Loucy (cell line): ENCODE results near the gene CCDC89.

Source experiments
- H2AFZ ChIP-seq: fragments of 200-600 bp; sonication (generic); 2 replicates; pipeline ENCODE4 v1.6.0; 2016; ENCODE audit warnings: antibody characterized with exemption, mild to moderate bottlenecking, low read length, moderate library complexity
- H3F3A ChIP-seq: fragments of 200-600 bp; 2 replicates; pipeline ENCODE4 v1.6.0; 2016; ENCODE audit warnings: antibody characterized with exemption, low read depth, mild to moderate bottlenecking
- H3K27me3 ChIP-seq: fragments of 200-600 bp; sonication (generic); 2 replicates; pipeline ENCODE4 v1.6.1; 2014; ENCODE audit warnings: low read length, mild to moderate bottlenecking; ENCODE audit not compliant: insufficient read depth, poor library complexity, severe bottlenecking
- H3K36me3 ChIP-seq: fragments of 200-600 bp; sonication (generic); 2 replicates; pipeline ENCODE4 v1.6.1; 2016; ENCODE audit warnings: low read length; ENCODE audit not compliant: insufficient read depth
- H3K4me1 ChIP-seq: fragments of 200-600 bp; sonication (generic); 2 replicates; pipeline ENCODE4 v1.5.1; 2014; ENCODE audit warnings: low read length, mild to moderate bottlenecking; ENCODE audit not compliant: insufficient read depth, poor library complexity, severe bottlenecking
- H3K4me2 ChIP-seq: fragments of 200-600 bp; sonication (generic); 2 replicates; pipeline ENCODE4 v1.6.0; 2014; ENCODE audit warnings: antibody characterized with exemption, low read length, low read depth, mild to moderate bottlenecking; ENCODE audit not compliant: poor library complexity, severe bottlenecking
- H3K4me3 ChIP-seq: fragments of 200-600 bp; sonication (generic); 2 replicates; pipeline ENCODE4 v1.5.1; 2014; ENCODE audit warnings: low read length, mild to moderate bottlenecking, mixed read lengths; ENCODE audit not compliant: poor library complexity, severe bottlenecking
- H3K79me2 ChIP-seq: fragments of 200-600 bp; sonication (generic); 2 replicates; pipeline ENCODE4 v1.6.1; 2014; ENCODE audit warnings: low read length; ENCODE audit not compliant: insufficient read depth
- H3K9ac ChIP-seq: fragments of 200-600 bp; sonication (generic); 2 replicates; pipeline ENCODE4 v1.6.0; 2014; ENCODE audit warnings: mild to moderate bottlenecking, low read depth, low read length, moderate library complexity; ENCODE audit not compliant: poor library complexity, severe bottlenecking
- H3K9me2 ChIP-seq: fragments of 200-600 bp; sonication (generic); replicated peaks from 2 replicates; pipeline ENCODE4 v1.6.1; 2016; ENCODE audit warnings: low read depth, low read length, mixed read lengths
- H3K9me3 ChIP-seq: fragments of 200-600 bp; sonication (generic); 2 replicates; pipeline ENCODE4 v1.6.1; 2014; ENCODE audit warnings: mild to moderate bottlenecking, antibody characterized with exemption, low read length, low read depth; ENCODE audit not compliant: insufficient read depth
- H4K20me1 ChIP-seq: fragments of 200-600 bp; sonication (generic); 2 replicates; pipeline ENCODE4 v1.6.0; 2014; ENCODE audit warnings: antibody characterized with exemption, low read length, mild to moderate bottlenecking; ENCODE audit not compliant: insufficient read depth, poor library complexity, severe bottlenecking
- CTCF ChIP-seq: fragments of 200-600 bp; sonication (generic); conservative IDR thresholded peaks from 2 replicates; pipeline ENCODE4 v1.5.1; 2014; ENCODE audit warnings: mild to moderate bottlenecking, antibody characterized with exemption, low read length
- EZH2phosphoT487 ChIP-seq: fragments of 200-600 bp; IDR thresholded peaks from 2 replicates; pipeline ENCODE4 v1.6.1; 2018; ENCODE audit warnings: antibody characterized with exemption, mild to moderate bottlenecking, moderate library complexity, borderline replicate concordance

Gene CCDC89

GRCh38 chr11:85647078-85647477, 38.9 kb downstream of the CCDC89 start:
- H3K36me3 ChIP-seq, result no peaks in the 10 kb centered on the region
- H2AFZ ChIP-seq, result peak overlapping the region; percentile 83
- peaks cover 11% of the 10 kb centered on the region; the same call in 1 of the 2 replicates for H3K79me2 ChIP-seq
- peaks cover 28% of the 10 kb centered on the region for H3K27me3 ChIP-seq
- H4K20me1 ChIP-seq, result no peaks in the 10 kb centered on the region
- H3K4me2 ChIP-seq, result peak overlapping the region; percentile 86
- peaks cover 12% of the 10 kb centered on the region for H3K4me1 ChIP-seq
- TF ChIP-seq CTCF (no peak), EZH2phosphoT487 (no peak)
- no peaks in the 10 kb centered on the region for H3F3A ChIP-seq
- no peaks in the 10 kb centered on the region for H3K9me2 ChIP-seq
- peak overlapping the region; percentile 75 for H3K9ac ChIP-seq
- no peaks in the 10 kb centered on the region for H3K9me3 ChIP-seq
- H3K4me3 ChIP-seq, result peak overlapping the region; percentile 81

- Histone ChIP-seq H3K4me2 (no peak overlapping the region), H3K9ac (no peak overlapping the region), H3K4me3 (no peak overlapping the region), H3F3A (no peaks in the 10 kb centered on the region), H3K4me1 (peaks cover 8% of the 10 kb centered on the region), H4K20me1 (no peaks in the 10 kb centered on the region), H3K36me3 (no peaks in the 10 kb centered on the region), H3K9me2 (no peaks in the 10 kb centered on the region), H3K27me3 (peaks cover 36% of the 10 kb centered on the region), H3K9me3 (no peaks in the 10 kb centered on the region), H2AFZ (no peak overlapping the region), H3K79me2 (peaks cover 4% of the 10 kb centered on the region; the same call in 1 of the 2 replicates)
- TF ChIP-seq CTCF, result no peak
- TF ChIP-seq EZH2phosphoT487, result no peak
These were observed 42.8 kb downstream of the CCDC89 start for GRCh38 chr11:85643191-85643614.

GRCh38 chr11:85634747-85635146, 51.2 kb downstream of the CCDC89 start:
- Histone ChIP-seq H2AFZ (no peak overlapping the region), H3K9me3 (no peaks in the 10 kb centered on the region), H3K4me2 (no peak overlapping the region), H3K27me3 (no peaks in the 10 kb centered on the region), H3K9ac (no peak overlapping the region), H3F3A (no peaks in the 10 kb centered on the region), H3K36me3 (peaks cover 9% of the 10 kb centered on the region; the same call in 1 of the 2 replicates), H3K4me1 (peaks cover 10% of the 10 kb centered on the region), H4K20me1 (no peaks in the 10 kb centered on the region), H3K9me2 (no peaks in the 10 kb centered on the region), H3K79me2 (peaks cover 13% of the 10 kb centered on the region; the same call in 1 of the 2 replicates), H3K4me3 (no peak overlapping the region)
- TF ChIP-seq CTCF, result no peak
- no peak for TF ChIP-seq EZH2phosphoT487
